Stimulated activated CD4-positive, alpha-beta T cell treated with anti-CD3 and anti-CD28 coated beads, Interleukin-2, amount 100 ng/mL, for 24 hours (primary cell): Measurements from ENCODE around the gene ZNF385C.

ENCODE experiments used
- DNase-seq, 2 donors: peaks; one replicate each; pipeline ENCODE4 v3.0.0-alpha.2; 2020

Gene ZNF385C

GRCh38 chr17:42107124-42107523 lies 8.9 kb upstream of the ZNF385C start:
- DNase-seq = no peak

- no peak for DNase-seq
Observed at GRCh38 chr17:42106009-42106408, 7.7 kb upstream of the ZNF385C start.

GRCh38 chr17:42104264-42104663 lies 6.0 kb upstream of the ZNF385C start:
- DNase-seq = no peak

- DNase-seq = no peak
Observed at GRCh38 chr17:42103221-42103954, 5.1 kb upstream of the ZNF385C start.

- DNase-seq = peak; percentile 78 to 85
Observed at GRCh38 chr17:42101513-42102292, 3.4 kb upstream of the ZNF385C start.

DNA sequence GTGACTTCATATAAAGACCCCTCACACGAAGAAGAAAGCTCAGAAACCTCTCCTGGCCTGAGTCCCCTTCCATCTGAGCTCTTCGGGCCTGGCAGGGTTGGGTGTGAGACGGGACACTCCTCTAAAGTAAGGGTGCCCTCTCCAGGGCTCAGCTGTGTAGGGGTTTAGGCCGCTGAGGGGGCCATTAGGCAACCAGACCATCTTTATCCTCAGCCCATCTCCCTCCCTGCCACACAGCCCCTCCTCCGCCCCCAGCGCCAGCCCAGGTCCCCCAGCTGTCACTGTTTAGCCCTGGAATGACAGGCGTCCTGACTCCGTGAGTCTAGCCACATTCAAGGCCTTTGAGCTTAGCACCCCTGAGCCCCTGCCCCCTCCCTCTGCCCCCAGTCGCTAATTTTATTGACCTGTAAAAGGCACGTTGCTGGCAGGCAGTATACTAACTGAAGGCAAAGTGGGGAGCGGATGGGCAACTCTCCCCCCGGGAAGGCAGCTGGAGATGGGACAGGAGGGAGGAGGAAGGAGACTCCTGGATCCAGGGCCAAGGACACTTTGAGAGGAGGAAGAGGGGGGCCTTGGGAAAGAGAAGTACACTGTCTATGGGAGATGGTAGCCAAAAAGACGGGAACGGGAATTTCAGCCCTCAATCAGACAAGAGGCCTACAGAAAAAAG lies 592 bp upstream of the ZNF385C start:
- no peak for DNase-seq

DNA sequence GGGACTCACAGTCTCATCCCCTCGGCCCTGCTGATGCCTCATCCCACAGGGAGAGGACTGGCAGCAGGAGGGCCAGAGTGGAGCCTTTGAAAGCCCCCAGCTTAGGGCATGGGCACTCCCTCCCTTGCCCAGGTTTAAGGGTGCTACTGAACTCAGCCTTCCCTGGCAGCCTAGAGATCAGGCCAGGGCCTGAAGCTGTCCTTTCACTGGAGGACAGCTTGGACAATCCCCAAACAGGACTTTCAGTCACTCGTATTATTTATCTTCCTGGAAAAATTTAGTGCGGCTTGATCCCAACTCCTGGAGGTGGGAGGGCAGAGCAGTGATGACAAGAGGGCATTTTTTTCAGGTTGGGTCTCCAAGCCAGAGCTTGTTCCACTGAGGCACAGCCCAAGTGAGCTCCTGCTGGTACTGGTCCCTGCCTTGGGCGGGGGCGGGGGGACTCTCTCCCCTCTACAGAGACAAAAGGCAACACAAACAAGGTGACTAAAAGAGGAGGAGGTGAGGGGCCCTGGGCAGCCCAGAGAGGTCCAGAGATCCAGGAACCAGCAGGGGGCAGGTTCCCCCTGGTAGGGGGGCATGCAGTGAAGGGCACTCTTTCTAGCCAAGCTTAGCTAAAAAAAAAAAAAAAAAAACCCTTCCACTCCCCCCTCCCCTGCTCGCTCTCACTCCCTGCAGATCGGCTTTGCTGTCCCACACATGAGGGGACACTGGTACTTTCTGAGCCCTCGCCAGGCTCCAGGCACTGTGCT lies 1.7 kb downstream of the ZNF385C start:
- DNase-seq = no peak

DNA sequence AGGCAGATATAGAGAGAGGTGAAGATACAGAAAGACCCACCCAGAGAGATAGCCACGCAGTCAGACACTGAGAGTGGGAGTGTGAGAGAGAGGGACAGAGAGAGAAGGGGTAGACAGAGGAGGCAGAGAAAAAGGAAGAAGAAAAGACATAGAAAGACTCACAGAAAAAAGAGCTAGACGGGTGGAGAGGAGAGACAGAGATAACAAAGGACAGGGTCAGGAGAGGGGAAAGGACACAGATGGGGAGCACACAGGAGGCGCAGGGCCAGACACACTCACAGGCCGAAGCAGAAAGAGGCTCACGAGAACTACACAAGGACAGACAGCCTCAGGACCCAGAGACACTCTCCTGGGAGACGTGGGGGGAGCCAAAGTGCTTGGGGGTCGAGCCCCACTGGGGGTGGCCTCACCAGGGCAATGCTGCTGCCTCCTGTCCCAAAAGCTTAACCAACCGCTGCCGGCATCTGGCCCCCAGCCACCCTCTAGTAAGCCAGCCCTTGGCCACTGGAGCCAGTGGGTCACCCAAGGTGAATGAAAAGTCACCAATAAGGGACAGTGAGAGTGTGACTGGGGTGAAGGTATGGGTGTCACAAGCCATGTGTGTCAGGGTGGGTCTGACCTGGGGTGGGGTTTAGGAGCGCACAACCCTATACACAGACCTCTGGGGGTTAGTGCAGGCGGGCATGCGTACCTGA lies 3.8 kb downstream of the ZNF385C start:
- no peak for DNase-seq

GRCh38 chr17:42092939-42093338 lies 5.3 kb downstream of the ZNF385C start:
- no peak for DNase-seq

GRCh38 chr17:42090964-42091790 lies 7.1 kb downstream of the ZNF385C start:
- DNase-seq = no peak

- no peak for DNase-seq
Observed at GRCh38 chr17:42088736-42089135, 9.5 kb downstream of the ZNF385C start.

DNA sequence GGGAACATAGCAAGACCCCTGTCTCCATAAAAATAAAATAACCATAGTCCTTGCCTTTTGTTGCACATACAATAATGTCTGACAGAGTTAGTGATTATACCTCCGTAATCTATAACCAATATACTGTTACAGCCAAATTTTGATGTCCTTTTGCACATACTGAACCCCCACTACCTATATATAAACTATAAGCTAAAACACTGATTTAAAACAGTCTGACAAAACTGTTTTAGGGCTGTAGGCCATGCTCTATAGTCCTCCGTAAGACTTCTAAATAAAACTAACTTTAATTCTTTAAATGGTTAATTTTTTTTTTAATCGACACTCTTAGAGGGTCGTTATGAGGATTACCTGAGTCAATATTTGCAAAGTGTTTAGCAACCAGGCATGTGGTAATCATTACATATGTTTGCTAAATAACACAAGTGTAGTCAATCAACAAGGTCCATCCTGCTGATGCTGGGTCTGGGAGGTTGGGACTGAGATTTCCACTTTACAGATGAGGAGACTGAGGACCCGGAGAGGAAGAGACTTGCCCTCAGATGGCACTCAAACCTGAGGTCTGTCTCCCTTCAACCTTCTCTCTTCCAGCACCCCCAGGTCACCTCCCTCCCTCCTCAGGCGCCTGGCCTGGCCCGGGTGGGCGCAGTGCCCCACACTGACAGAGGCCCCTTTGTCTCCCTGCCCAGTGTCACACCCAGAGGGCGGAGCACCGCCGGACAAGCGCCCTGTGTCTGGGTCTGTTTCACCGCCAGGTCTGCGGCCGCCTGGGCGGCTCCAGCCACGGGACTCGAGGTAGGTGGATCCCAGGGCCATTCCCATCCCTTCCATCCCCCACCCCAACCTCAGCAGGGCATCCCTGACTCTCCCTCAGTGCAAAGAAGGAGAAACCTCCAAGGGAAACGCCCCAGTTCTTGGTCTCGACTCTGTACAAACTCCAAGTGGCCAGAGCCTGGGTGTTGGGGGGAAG lies 10.3 kb downstream of the ZNF385C start:
- no peak for DNase-seq

GRCh38 chr17:42087042-42087701 lies 11.1 kb downstream of the ZNF385C start:
- no peak for DNase-seq

GRCh38 chr17:42081516-42082129 lies 16.6 kb downstream of the ZNF385C start:
- DNase-seq = no peak

GRCh38 chr17:42079541-42079940 lies 18.7 kb downstream of the ZNF385C start:
- DNase-seq = no peak

DNA sequence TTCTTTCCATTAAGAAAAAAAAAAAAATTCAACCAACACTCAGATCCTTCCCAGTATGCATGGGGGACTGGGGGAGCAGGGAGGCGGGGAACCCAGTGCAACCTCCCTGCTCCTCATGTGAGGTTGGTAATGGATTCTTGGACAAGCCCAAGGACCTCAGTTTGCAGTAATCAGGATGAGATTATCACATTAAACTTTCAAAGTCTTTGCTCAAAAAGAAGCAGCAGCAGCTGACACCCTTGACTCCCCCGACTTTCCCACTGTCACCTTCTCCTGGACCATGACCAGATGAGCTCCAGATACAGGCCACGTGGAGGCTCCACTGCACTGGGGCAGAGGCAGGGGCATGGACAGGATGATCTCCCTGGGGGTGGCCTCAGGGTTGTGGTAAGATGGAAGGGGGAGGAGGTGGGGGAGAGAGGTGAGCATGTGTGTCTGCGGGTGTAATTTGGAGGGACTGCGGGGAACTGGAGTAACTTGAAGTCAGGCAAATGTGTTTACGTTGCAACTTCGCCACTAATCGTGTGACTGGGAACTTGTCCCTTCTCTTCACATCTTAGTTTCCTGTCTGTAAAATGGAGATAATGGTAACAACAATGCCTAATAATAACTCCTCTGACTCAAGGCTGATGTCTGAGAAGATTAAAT lies 19.8 kb downstream of the ZNF385C start:
- no peak for DNase-seq

- no peak for DNase-seq
Observed at GRCh38 chr17:42077755-42078154, 20.5 kb downstream of the ZNF385C start.

- DNase-seq = no peak
Observed at GRCh38 chr17:42076797-42077559, 21.3 kb downstream of the ZNF385C start.
